HG03354 (cell line): ENCODE data around the gene MIF4GD.
"Not testable (repeated sequence)": the region's sequence is repeated elsewhere in the genome, so short reads cannot be mapped to it uniquely, and the experiment has no call there.

Source experiments
- ATAC-seq: cut with Tn5 transposase; IDR thresholded peaks from one replicate; pipeline ENCODE4 v1.9.1; 2021; ENCODE audit warnings: mild to moderate bottlenecking; ENCODE audit not compliant: unreplicated experiment, poor library complexity, severe bottlenecking

MIF4GD gene

GRCh38 chr17:75270966-75271232 is at the start of gene MIF4GD:
MIF4GD (minus strand) TSS chr17:75271231; CDS start chr17:75270195, 1,036 bp downstream.
- no peak for ATAC-seq

- peak; percentile 64 for ATAC-seq
These were observed 49.1 kb upstream of the MIF4GD start for GRCh38 chr17:75319904-75320691.

- ATAC-seq: no peak
These were observed 47.7 kb upstream of the MIF4GD start for GRCh38 chr17:75318615-75319222.

- ATAC-seq: no peak
These were observed 47.2 kb upstream of the MIF4GD start for GRCh38 chr17:75318211-75318610.

GRCh38 chr17:75317671-75318070 is 46.6 kb upstream of the MIF4GD start:
- ATAC-seq: no peak

GRCh38 chr17:75316253-75316652 is 45.2 kb upstream of the MIF4GD start:
- ATAC-seq: no peak

- no peak for ATAC-seq
These were observed 44.7 kb upstream of the MIF4GD start for GRCh38 chr17:75315541-75316243.

- no peak for ATAC-seq
These were observed 43.0 kb upstream of the MIF4GD start for GRCh38 chr17:75313941-75314551.

- ATAC-seq: no peak
These were observed 38.0 kb upstream of the MIF4GD start for GRCh38 chr17:75308732-75309629.

- no peak for ATAC-seq
These were observed 37.1 kb upstream of the MIF4GD start for GRCh38 chr17:75307957-75308731.

- ATAC-seq: no peak
These were observed 30.6 kb upstream of the MIF4GD start for GRCh38 chr17:75301502-75302206.

- ATAC-seq: no peak
These were observed 30.0 kb upstream of the MIF4GD start for GRCh38 chr17:75301049-75301448.

GRCh38 chr17:75300280-75300679 is 29.2 kb upstream of the MIF4GD start:
- no peak for ATAC-seq

- ATAC-seq: peak; percentile 70
These were observed 24.4 kb upstream of the MIF4GD start for GRCh38 chr17:75295201-75296158.

GRCh38 chr17:75292810-75293448 is 21.9 kb upstream of the MIF4GD start:
- ATAC-seq: not testable (repeated sequence)

- peak; percentile 26 for ATAC-seq
These were observed 18.9 kb upstream of the MIF4GD start for GRCh38 chr17:75289832-75290337.
